ENCODE results near the gene DDX5.

GRCh38 chr17:64538508-64539130 lies 32.5 kb upstream of the DDX5 start:
- no peak for TF ChIP-seq POLR2A (IDR thresholded peaks at IDR 0.05; ENCODE audit: low read length)
- TF ChIP-seq GATA1 (IDR thresholded peaks at IDR 0.05; ENCODE audit: low read depth, low read length), result no peak
